Endothelial cell of umbilical vein (primary cell): ENCODE data around the gene LGALS7. TPM values are rescaled to one million over a fixed set of nuclear protein-coding genes. Genes with fewer than 3 reads are reported as not detected.
"Not testable (repeated sequence)": the region's sequence is repeated elsewhere in the genome, so short reads cannot be mapped to it uniquely, and the experiment has no call there.

Experiments used
- BruUV-seq: library from RNA; stranded (reverse); fragments of 400-500 nt; replicated peaks from 2 replicates; lab custom pipeline; 2021; lab: Mats Ljungman, UMichigan
- CTCF ChIA-PET: fragments of 300-600, 350-600 bp; sonication (Branson Sonifier 250); formaldehyde crosslinking; loops from one replicate; lab custom pipeline; 2021; ENCODE audit warnings: antibody characterized with exemption, inconsistent platforms; lab: Charles Lee
- POLR2A ChIA-PET: fragments of 300-600, 350-600 bp; sonication (Branson Sonifier 250); formaldehyde crosslinking; loops from one replicate; lab custom pipeline; 2021; ENCODE audit warnings: antibody characterized with exemption, inconsistent platforms; lab: Charles Lee
- DNase-seq: peaks from one replicate; pipeline ENCODE4 v3.0.0-alpha.2; 2011; ENCODE audit warnings: low read depth, low spot score
- FAIRE-seq: peaks from 2 replicates; lab custom pipeline; 2011; peaks lifted over from hg19 to GRCh38; lab: Jason Lieb, UNC
- H2AFZ ChIP-seq: 2 replicates; pipeline ENCODE4 v1.6.0; 2012; ENCODE audit warnings: low read depth, low read length, control low read depth, inconsistent platforms
- H3K27ac ChIP-seq: 2 replicates; pipeline ENCODE4 v1.5.1; 2011; ENCODE audit warnings: low read depth, mild to moderate bottlenecking, control low read depth, low read length, moderate library complexity; ENCODE audit not compliant: insufficient read depth
- H3K27me3 ChIP-seq, 2 experiments: 2 replicates each; pipeline versions ENCODE4 v1.6.0 to v1.6.1; 2011; ENCODE audit warnings: low read length in 2 of 2, mixed read lengths in 1 of 2; ENCODE audit not compliant: control insufficient read depth in 2 of 2, insufficient read depth in 2 of 2
- H3K36me3 ChIP-seq, 2 experiments: 2 replicates in 1 of 2; 3 replicates in 1 of 2; pipeline ENCODE4 v1.5.1; 2011; ENCODE audit warnings: low read length in 2 of 2, mild to moderate bottlenecking in 1 of 2, moderate library complexity in 1 of 2; ENCODE audit not compliant: control insufficient read depth in 2 of 2, insufficient read depth in 2 of 2; ENCODE audit errors: extremely low read depth in 1 of 2
- H3K4me1 ChIP-seq: 3 replicates; pipeline ENCODE4 v1.5.1; 2011; ENCODE audit warnings: mild to moderate bottlenecking, low read length; ENCODE audit not compliant: control insufficient read depth, insufficient read depth; ENCODE audit errors: extremely low read depth
- H3K4me2 ChIP-seq: 2 replicates; pipeline ENCODE4 v1.6.1; 2011; ENCODE audit warnings: low read length, control low read depth, mixed read lengths; ENCODE audit not compliant: insufficient read depth
- H3K4me3 ChIP-seq, 3 experiments: fragments of 200-600 bp in 1 of 3; sonication (generic), shearing (Covaris generic) in 1 of 3; replicated peaks in 1 of 3; 2 replicates each; pipeline ENCODE4 v1.5.1; 2011 to 2016; ENCODE audit warnings: control low read depth in 3 of 3, low read length in 3 of 3, mild to moderate bottlenecking in 2 of 3, inconsistent platforms in 1 of 3, low read depth in 1 of 3, moderate library complexity in 1 of 3; ENCODE audit not compliant: insufficient read depth in 1 of 3
- H3K79me2 ChIP-seq: 2 replicates; pipeline ENCODE4 v1.6.0; 2012; ENCODE audit warnings: low read length, inconsistent platforms; ENCODE audit not compliant: control insufficient read depth, insufficient read depth
- H3K9ac ChIP-seq: replicated peaks from 2 replicates; pipeline ENCODE3; 2011; ENCODE audit warnings: low read length, control low read depth; ENCODE audit not compliant: insufficient read depth; ENCODE audit errors: extremely low read depth
- H3K9me1 ChIP-seq: replicated peaks from 3 replicates; pipeline ENCODE4 v1.6.0; 2011; ENCODE audit warnings: mild to moderate bottlenecking, low read length; ENCODE audit not compliant: control insufficient read depth, insufficient read depth; ENCODE audit errors: extremely low read depth
- H3K9me3 ChIP-seq: replicated peaks from 2 replicates; pipeline ENCODE4 v1.5.1; 2012; ENCODE audit warnings: low read length, inconsistent platforms; ENCODE audit not compliant: control insufficient read depth, insufficient read depth
- H4K20me1 ChIP-seq: replicated peaks from 2 replicates; pipeline ENCODE3; 2011; ENCODE audit warnings: mild to moderate bottlenecking, low read length; ENCODE audit not compliant: control insufficient read depth, insufficient read depth; ENCODE audit errors: extremely low read depth
- CTCF ChIP-seq, 2 donors: IDR thresholded peaks; 1 replicate in 1 of 2; 2 replicates in 1 of 2; pipeline ENCODE4 v1.5.1; 2011; ENCODE audit warnings: low read length in 2 of 2, mild to moderate bottlenecking in 2 of 2, moderate library complexity in 2 of 2, control low read depth in 1 of 2, inconsistent platforms in 1 of 2, low read depth in 1 of 2; ENCODE audit not compliant: insufficient read depth in 1 of 2; ENCODE audit errors: extremely low read depth in 1 of 2
- GATA2 ChIP-seq: IDR thresholded peaks from 2 replicates; pipeline ENCODE4 v1.7.0; 2011; ENCODE audit warnings: low read depth, mild to moderate bottlenecking, moderate library complexity, mixed read lengths, low read length; ENCODE audit not compliant: insufficient read length, insufficient read depth
- dilution Hi-C: fragments of 300-500 bp; cut with MboI; formaldehyde crosslinking; loops from one replicate; pipeline ENCODE4 v1.15.0; 2019; ENCODE audit warnings: low sequenced_read_pairs; ENCODE audit not compliant: extremely low pct_ligation_motif_present
- intact Hi-C: fragments of 100-400 bp; cut with micrococcal nuclease; formaldehyde crosslinking; loops from one replicate; pipeline ENCODE4 v1.10.0; 2022
- polyA plus RNA-seq, 4 experiments: library from polyadenylated mRNA; depleted of rRNA in 3 of 4; stranded (reverse) in 3 of 4; unstranded in 1 of 4; fragments of >200 nt; gene quantifications; 2 replicates each; pipeline versions ENCODE4 v1.2.1 to v1.2.3, GENCODE V29; 2011 to 2012; ENCODE audit warnings: missing spikeins in 1 of 4
- total RNA-seq: library from RNA; stranded (reverse); gene quantifications from 2 replicates; pipeline ENCODE4 v1.2.3, GENCODE V29; 2021

The LGALS7 gene
- total and polyA plus RNA-seq, 2 donors (not counting 3 experiments of a cell fraction or from before 2014, with no cell fraction given), result not detected

DNA sequence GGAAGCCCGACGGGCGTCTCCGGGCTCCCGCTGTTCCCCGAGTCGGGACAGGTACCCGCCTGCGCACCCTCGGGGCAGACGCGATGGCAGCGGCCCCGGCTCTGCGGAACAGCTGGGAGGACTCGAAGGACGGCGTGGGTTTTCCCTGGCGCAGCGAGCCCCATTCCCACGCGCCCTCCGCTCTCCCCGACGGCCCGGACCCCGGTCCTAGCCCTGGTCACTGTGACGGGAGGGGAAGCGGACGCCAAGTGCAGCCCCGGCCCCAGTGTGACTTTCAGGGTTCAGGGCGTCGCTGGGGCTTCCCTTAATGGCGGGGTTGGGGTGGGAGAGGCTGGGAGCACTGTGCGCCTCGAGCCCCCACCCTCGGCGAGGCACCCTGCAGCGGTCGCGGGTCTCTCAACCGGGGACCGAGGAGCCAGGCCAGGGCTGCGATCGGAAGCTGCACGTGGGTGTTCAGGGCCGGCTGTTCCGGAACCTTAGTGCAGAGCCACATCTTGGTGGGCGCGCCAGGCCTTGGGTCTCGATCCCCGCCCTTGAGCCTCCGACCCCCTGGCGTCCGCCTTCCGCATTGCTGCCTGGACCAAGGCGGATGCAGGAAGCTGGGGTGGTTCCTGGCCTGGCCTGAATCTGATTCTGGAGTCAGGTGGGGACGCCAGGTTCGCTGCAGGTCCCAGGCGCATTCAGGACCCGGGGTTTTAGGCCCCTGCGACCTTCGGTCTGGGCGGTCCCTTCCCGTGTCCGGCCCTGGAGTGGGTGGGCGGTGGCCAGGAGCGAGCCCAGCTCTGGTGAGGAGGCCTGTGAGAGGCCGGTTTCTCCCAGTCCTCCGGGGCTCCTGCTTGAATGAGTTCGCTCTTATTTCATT is 19.2 kb upstream of the LGALS7 start:
- Histone ChIP-seq H4K20me1 (no peaks in the 10 kb centered on the region), H3K79me2 (no peaks in the 10 kb centered on the region), H3K27me3 (no peaks in the 10 kb centered on the region), H2AFZ (peak overlapping the region; percentile 93), H3K4me3 (no peak overlapping the region), H3K4me2 (peak overlapping the region; percentile 22), H3K9me3 (no peaks in the 10 kb centered on the region), H3K9ac (no peak overlapping the region), H3K9me1 (no peaks in the 10 kb centered on the region), H3K36me3 (no peaks in the 10 kb centered on the region), H3K4me1 (peaks cover 9% of the 10 kb centered on the region), H3K27ac (no peak overlapping the region)
- CTCF ChIA-PET, result interaction anchor here (0.8 to 1.0 kb wide), 5 partner anchors 14 to 39 kb away, joined by 3 to 8 read pairs (median 4); partner anchors contain the start of genes ECH1 and LGALS7
- peak; percentile 26 to 32 for TF ChIP-seq CTCF (IDR thresholded peaks at IDR 0.05; ENCODE audit: extremely low read depth in 1 of 2, insufficient read depth in 1 of 2, low read depth in 1 of 2, low read length in 2 of 2)
- TF ChIP-seq GATA2, result no peak
- dilution Hi-C loops (no loop called here), intact Hi-C loops (loop anchor here (5.0 kb wide), 1 partner anchor 40 kb away; the partner anchor contains the start of gene ECH1)
- peak; percentile 85 for FAIRE-seq
- BruUV-seq, result TSS peak; percentile 65
- no peak for DNase-seq
- POLR2A ChIA-PET, result no interaction called here

- dilution Hi-C loops, H3K9me1 ChIP-seq, H3K4me1 ChIP-seq, BruUV-seq, H3K79me2 ChIP-seq, H3K27me3 ChIP-seq, H3K36me3 ChIP-seq, H2AFZ ChIP-seq, H4K20me1 ChIP-seq, POLR2A ChIA-PET, H3K9me3 ChIP-seq, H3K9ac ChIP-seq, H3K4me3 ChIP-seq, DNase-seq, H3K4me2 ChIP-seq, CTCF ChIA-PET, H3K27ac ChIP-seq: not testable (repeated sequence)
- intact Hi-C loops, result loop anchor here (5.0 kb wide), 1 partner anchor 41 kb away; the partner anchor contains the start of gene ECH1
- peak; percentile 100 for FAIRE-seq
These were observed 18.2 kb upstream of the LGALS7 start for GRCh38 chr19:38791451-38792064.

GRCh38 chr19:38790507-38791403 is 17.4 kb upstream of the LGALS7 start:
- dilution Hi-C loops, H3K9ac ChIP-seq, POLR2A ChIA-PET, H3K36me3 ChIP-seq, DNase-seq, FAIRE-seq, H3K27ac ChIP-seq, H2AFZ ChIP-seq, CTCF ChIA-PET, H3K79me2 ChIP-seq, H3K4me1 ChIP-seq, H4K20me1 ChIP-seq, H3K9me3 ChIP-seq, H3K27me3 ChIP-seq, H3K4me3 ChIP-seq, H3K4me2 ChIP-seq, H3K9me1 ChIP-seq: not testable (repeated sequence)
- BruUV-seq, result TSS peak; percentile 62
- intact Hi-C loops, result loop anchor here (5.0 kb wide), 1 partner anchor 42 kb away; the partner anchor contains the start of gene ECH1
